Measurements from ENCODE around the gene EFNB2.

GRCh38 chr13:106536244-106537034, 977 bp upstream of the EFNB2 start:
- TF ChIP-seq EP300 (IDR thresholded peaks at IDR 0.05): no peak
- TF ChIP-seq CTCF (IDR thresholded peaks at IDR 0.05): peak; percentile 80 to 87 (median 86)

Data from ovary (tissue), 3 donors.